Esophagus muscularis mucosa (tissue), 4 donors: ENCODE data around the gene SUGT1. TPM values are rescaled to one million over a fixed set of nuclear protein-coding genes. Genes with fewer than 3 reads are reported as not detected.
A peak's percentile ranks its signal among the peaks of the same experiment; 100 is the strongest.
"Not testable (repeated sequence)": the region's sequence is repeated elsewhere in the genome, so short reads cannot be mapped to it uniquely, and the experiment has no call there.

ENCODE experiments used
- DNase-seq: peaks from one replicate; pipeline ENCODE4 v3.0.0-alpha.2; 2017; ENCODE audit errors: extremely low spot score
- H3K27ac ChIP-seq, 4 donors: fragments of 200-600 bp; sonication (generic); replicated peaks in 1 of 4; 1 replicate in 3 of 4; 2 replicates in 1 of 4; pipeline ENCODE4 v1.5.1; 2016 to 2019; ENCODE audit warnings: mild to moderate bottlenecking in 1 of 4
- H3K27me3 ChIP-seq, 4 donors: fragments of 200-600 bp; sonication (generic); one replicate each; pipeline versions ENCODE4 v1.5.1 to v1.6.0; 2016 to 2019
- H3K36me3 ChIP-seq, 4 donors: fragments of 200-600 bp; sonication (generic); one replicate each; pipeline ENCODE4 v1.5.1; 2016 to 2019
- H3K4me1 ChIP-seq, 4 donors: fragments of 200-600 bp; sonication (generic); one replicate each; pipeline ENCODE4 v1.5.1; 2016 to 2019
- H3K4me3 ChIP-seq, 4 donors: fragments of 200-600 bp; sonication (generic); 1 replicate in 2 of 4; 2 replicates in 2 of 4; pipeline ENCODE4 v1.5.1; 2016 to 2019; ENCODE audit warnings: mild to moderate bottlenecking in 4 of 4, moderate library complexity in 1 of 4
- H3K9me3 ChIP-seq, 4 donors: fragments of 200-600 bp; sonication (generic); 1 replicate in 3 of 4; 2 replicates in 1 of 4; pipeline ENCODE4 v1.5.1; 2016 to 2019
- EP300 ChIP-seq: sonication (generic); formaldehyde crosslinking; IDR thresholded peaks from one replicate; pipeline ENCODE4 v1.6.1; 2017; ENCODE audit warnings: antibody characterized with exemption
- POLR2A ChIP-seq: fragments of 450-650 bp; IDR thresholded peaks from one replicate; pipeline ENCODE4 v1.6.1; 2017; ENCODE audit warnings: antibody characterized with exemption, moderate library complexity, mild to moderate bottlenecking, low read depth
- POLR2AphosphoS5 ChIP-seq, 2 donors: sonication (generic); formaldehyde crosslinking; IDR thresholded peaks; one replicate each; pipeline ENCODE4 v1.6.1; 2017; ENCODE audit warnings: antibody characterized with exemption in 2 of 2
- WGBS: methylation state at CpG from one replicate; pipeline ENCODE4 v1.1.5; 2018; 5-methylcytosine and 5-hydroxymethylcytosine counted together
- intact Hi-C: fragments of 100-400 bp; cut with DNase I; formaldehyde crosslinking; loops from one replicate; pipeline ENCODE4 v1.15.1; 2023
- total RNA-seq, 4 donors: library from RNA; depleted of rRNA; stranded (reverse); fragments of >200 nt; gene quantifications; one replicate each; pipeline versions ENCODE4 v1.1.0 to v1.2.1, GENCODE V29; 2016
- TF ChIP-seq, protein P1 (sequence below), 3 experiments: fragments of 200-600 bp in 2 of 3; fragments of 450-650 bp in 1 of 3; sonication (generic) in 2 of 3; IDR thresholded peaks; one replicate each; pipeline ENCODE4 v1.5.1; 2017 to 2019; ENCODE audit warnings: antibody characterized with exemption in 3 of 3, mild to moderate bottlenecking in 2 of 3, moderate library complexity in 1 of 3

Gene SUGT1
- total RNA-seq, 4 donors from 2014 or later: 28.3 to 41.7 (median 33.3) TPM

DNA sequence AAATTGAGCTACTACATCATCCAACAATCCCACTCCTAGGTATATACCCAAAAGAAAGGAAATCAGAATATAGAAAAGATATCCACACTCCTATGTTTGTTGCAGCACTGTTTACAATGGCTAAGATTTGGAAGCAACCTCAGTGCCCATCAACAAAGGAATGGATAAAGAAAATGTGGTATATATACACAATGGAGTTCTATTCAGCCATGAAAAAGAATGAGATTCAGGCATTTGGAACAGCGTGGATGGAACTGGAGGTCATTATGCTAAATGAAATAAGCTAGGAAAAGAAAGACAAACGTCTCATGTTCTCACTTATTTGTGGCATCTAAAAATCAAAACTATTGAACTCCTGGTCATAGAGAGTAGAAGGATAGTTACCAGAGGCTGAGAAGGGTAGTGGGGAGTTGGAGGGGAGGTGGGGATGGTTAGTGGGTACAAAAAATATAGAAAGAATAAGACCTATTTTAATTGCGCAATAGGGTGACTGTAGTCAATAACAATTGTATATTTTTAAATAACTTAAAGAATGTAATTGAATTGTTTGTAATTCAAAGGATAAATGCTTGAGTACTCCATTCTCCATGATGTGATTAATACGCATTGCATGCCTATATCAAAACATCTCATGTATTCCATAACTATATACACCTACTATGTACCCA lies 37.4 kb upstream of the SUGT1 start:
- intact Hi-C loops: no loop called here
- H3K36me3 ChIP-seq: peaks cover 0 to 4% (median 0%) of the 10 kb centered on the region in 4 donors
- no peak overlapping the region for H3K27ac ChIP-seq
- no peak for DNase-seq
- H3K4me1 ChIP-seq: peaks cover 7 to 25% (median 20%) of the 10 kb centered on the region in 4 donors
- TF ChIP-seq, protein P1, sequence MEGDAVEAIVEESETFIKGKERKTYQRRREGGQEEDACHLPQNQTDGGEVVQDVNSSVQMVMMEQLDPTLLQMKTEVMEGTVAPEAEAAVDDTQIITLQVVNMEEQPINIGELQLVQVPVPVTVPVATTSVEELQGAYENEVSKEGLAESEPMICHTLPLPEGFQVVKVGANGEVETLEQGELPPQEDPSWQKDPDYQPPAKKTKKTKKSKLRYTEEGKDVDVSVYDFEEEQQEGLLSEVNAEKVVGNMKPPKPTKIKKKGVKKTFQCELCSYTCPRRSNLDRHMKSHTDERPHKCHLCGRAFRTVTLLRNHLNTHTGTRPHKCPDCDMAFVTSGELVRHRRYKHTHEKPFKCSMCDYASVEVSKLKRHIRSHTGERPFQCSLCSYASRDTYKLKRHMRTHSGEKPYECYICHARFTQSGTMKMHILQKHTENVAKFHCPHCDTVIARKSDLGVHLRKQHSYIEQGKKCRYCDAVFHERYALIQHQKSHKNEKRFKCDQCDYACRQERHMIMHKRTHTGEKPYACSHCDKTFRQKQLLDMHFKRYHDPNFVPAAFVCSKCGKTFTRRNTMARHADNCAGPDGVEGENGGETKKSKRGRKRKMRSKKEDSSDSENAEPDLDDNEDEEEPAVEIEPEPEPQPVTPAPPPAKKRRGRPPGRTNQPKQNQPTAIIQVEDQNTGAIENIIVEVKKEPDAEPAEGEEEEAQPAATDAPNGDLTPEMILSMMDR (IDR thresholded peaks at IDR 0.05): no peak
- TF ChIP-seq POLR2A (no peak), POLR2AphosphoS5 (IDR thresholded peaks at IDR 0.05) (no peak), EP300 (no peak)
- H3K27me3 ChIP-seq: no peaks in the 10 kb centered on the region
- 91% methylated on average over 4 of the region's 4 CpGs for WGBS
- H3K9me3 ChIP-seq: no peaks in the 10 kb centered on the region
- H3K4me3 ChIP-seq: no peak overlapping the region

DNA sequence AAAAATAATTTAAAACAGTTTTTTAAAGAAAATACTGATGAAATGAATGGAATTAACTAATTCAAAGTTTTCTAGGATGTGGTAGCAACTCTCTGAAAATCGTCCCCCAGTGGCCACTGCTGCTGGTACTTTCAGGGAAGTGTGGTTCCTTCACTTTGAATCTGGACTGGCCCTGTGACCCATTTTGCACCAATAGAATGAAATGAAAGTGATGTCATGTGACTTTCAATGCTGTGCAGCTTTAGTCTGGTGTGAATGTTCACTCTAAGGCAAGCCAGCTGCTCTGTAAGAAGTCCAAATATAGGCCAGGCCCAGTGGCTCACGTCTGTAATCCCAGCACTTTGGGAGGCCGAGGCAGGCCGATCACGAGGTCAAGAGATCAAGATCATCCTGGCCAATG lies 36.8 kb upstream of the SUGT1 start:
- Histone ChIP-seq H3K4me3 (no peak overlapping the region), H3K36me3 (peaks cover 0 to 4% (median 0%) of the 10 kb centered on the region in 4 donors), H3K27ac (no peak overlapping the region), H3K27me3 (no peaks in the 10 kb centered on the region), H3K9me3 (no peaks in the 10 kb centered on the region), H3K4me1 (peaks cover 7 to 29% (median 20%) of the 10 kb centered on the region in 4 donors)
- no peak for TF ChIP-seq POLR2AphosphoS5 (IDR thresholded peaks at IDR 0.05)
- TF ChIP-seq, protein P1 (IDR thresholded peaks at IDR 0.05): no peak
- no peak for TF ChIP-seq POLR2A
- no peak for TF ChIP-seq EP300
- WGBS: 94% methylated on average over 5 of the region's 5 CpGs
- intact Hi-C loops: no loop called here
- DNase-seq: no peak

DNA sequence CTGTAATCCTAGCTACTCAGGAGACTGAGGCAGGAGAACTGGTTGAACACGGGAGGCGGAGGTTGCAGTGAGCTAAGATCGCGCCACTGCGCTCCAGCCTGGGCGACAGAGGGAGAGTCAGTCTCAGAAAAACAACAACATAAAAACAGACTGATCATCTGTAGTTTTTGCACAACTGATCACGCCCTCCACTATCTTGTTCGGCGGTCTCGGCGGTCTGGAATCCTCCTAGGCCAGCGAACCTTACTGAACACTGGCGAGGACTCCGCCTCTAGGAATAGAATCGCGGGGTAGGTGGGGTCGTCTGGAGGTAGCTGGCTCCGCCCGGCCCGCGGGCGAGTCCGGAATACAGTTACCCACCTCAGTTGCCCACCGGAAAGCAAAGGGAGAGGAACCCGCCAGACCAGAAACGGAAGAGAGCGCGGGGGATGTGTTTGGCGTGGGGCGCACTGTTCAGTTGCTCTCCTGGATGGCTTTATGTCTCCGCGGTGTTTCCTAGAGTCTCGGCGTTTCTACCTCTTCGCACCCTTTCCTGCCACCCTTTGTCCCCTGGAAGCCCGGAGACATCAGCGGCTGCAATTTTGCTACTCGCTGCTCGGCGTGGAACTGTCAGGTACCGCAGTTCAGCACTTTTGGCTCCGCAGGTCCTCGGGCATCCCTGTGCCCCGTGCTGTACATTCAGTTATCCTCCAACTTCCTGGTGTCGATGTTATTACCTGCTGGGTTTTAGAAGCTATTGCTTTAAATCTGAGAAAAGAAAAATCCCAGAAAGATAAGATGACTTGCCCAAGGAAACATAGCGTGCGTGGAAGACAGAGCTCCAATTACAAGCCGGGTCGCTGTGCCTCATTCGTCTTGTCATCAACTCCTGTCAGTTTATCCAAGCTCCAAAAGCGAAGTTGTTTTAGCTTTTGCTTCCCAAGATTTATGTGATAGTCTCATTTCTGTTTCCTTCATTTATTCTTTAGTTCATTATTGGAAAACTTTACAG lies 35.3 kb upstream of the SUGT1 start:
- intact Hi-C loops: no loop called here
- H3K36me3 ChIP-seq: peaks cover 0 to 9% (median 0%) of the 10 kb centered on the region in 4 donors
- WGBS: 1% methylated on average over 38 of the region's 51 CpGs
- H3K4me3 ChIP-seq: peak overlapping the region; percentile 63 to 79 (median 70)
- TF ChIP-seq, protein P1 (IDR thresholded peaks at IDR 0.05): no peak
- peak; percentile 55 to 72 for TF ChIP-seq POLR2AphosphoS5 (IDR thresholded peaks at IDR 0.05)
- DNase-seq: peak; percentile 93
- H3K27me3 ChIP-seq: no peaks in the 10 kb centered on the region
- H3K27ac ChIP-seq: peak overlapping the region; percentile 81 to 86 (median 83)
- peaks cover 7 to 29% (median 20%) of the 10 kb centered on the region in 4 donors for H3K4me1 ChIP-seq
- no peaks in the 10 kb centered on the region for H3K9me3 ChIP-seq

DNA sequence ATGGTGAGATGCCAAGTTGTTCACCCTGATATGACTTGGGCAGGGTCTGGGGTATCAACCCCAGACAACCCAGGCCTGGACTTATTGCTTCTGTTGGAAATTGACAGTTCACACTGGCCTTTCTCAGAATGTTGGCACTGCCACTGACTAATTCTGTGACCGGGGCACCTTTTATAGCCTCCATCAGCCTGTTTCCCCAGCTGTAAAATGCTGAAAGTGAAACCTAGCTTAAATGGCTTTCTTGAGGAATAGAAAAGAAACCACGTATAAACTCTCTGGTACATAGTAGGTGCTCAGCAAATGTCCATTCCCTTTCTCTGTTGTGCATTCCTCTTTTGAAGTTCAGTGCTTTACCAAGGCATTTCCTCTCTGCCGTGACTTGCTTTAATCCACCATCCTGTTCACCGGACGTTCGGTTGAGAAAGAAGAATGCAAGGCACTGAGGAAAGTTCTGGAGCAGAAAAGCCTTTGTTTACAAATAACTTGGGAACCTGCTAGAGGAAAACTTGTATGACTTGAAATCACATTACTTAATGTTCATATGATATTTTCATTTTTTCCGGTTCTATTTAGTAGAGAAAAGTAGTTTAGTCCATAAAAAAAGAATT lies 21.4 kb upstream of the SUGT1 start:
- H3K27me3 ChIP-seq, H3K4me1 ChIP-seq, H3K9me3 ChIP-seq, intact Hi-C loops, H3K4me3 ChIP-seq, H3K27ac ChIP-seq, DNase-seq: not testable (repeated sequence)
- peaks cover 12 to 56% (median 40%) of the 10 kb centered on the region in 4 donors for H3K36me3 ChIP-seq
- WGBS: 69% methylated on average over 6 of the region's 7 CpGs
